Spleen (tissue), 7 donors: ENCODE measurements around the gene OTUD1.

ENCODE experiments used
- CTCF ChIP-seq, 11 experiments: fragments of 200-600 bp in 7 of 11; fragments of 450-650 bp in 4 of 11; sonication (generic) in 4 of 11; IDR thresholded peaks in 8 of 11; conservative IDR thresholded peaks in 3 of 11; 1 replicate in 7 of 11; 2 replicates in 4 of 11; pipeline versions ENCODE4 v1.4.0 to v1.8.0; 2016 to 2021; ENCODE audit warnings: antibody characterized with exemption in 11 of 11, inconsistent platforms in 4 of 11, mild to moderate bottlenecking in 1 of 11
- POLR2AphosphoS5 ChIP-seq, 3 donors: sonication (generic); formaldehyde crosslinking; IDR thresholded peaks; one replicate each; pipeline ENCODE4 v1.5.1; 2017; ENCODE audit warnings: antibody characterized with exemption in 3 of 3
- donor health status: DM: no; HTN: no; CAD: no; lungs with moderate emphysema.
- donor health status: DM: no; HTN: no; CAD: no.
- donor health status: DM: no; HTN: no; CAD: no.

- TF ChIP-seq POLR2AphosphoS5 (IDR thresholded peaks at IDR 0.05) = no peak
- TF ChIP-seq CTCF (IDR thresholded peaks at IDR 0.05 in 8 of 11, conservative IDR thresholded peaks at IDR 0.05 in 3 of 11) = no peak
Measured at GRCh38 chr10:23435378-23435777, 3.5 kb upstream of the OTUD1 start.
